GM23338 (cell line): ENCODE data around the gene KPNA5. TPM values are rescaled to one million over a fixed set of nuclear protein-coding genes. Genes with fewer than 3 reads are reported as not detected.

Experiments used
- ATAC-seq: fragments of 200-7000 bp; cut with Tn5 transposase; 3 replicates; pipeline ENCODE4 v1.9.1; 2020
- DNase-seq: peaks from one replicate; pipeline ENCODE4 v3.0.0-alpha.2; 2015; ENCODE audit warnings: low spot score
- H2AFZ ChIP-seq: fragments of 200-600 bp; sonication (generic); 2 replicates; pipeline ENCODE4 v1.8.0; 2016; ENCODE audit warnings: antibody characterized with exemption, mild to moderate bottlenecking, moderate library complexity
- H3F3A ChIP-seq: fragments of 200-600 bp; sonication (generic); replicated peaks from 2 replicates; pipeline ENCODE4 v1.8.0; 2017; ENCODE audit warnings: antibody characterized with exemption, mixed run types, low read depth
- H3K27ac ChIP-seq: fragments of 200-600 bp; sonication (generic); 2 replicates; pipeline ENCODE4 v1.6.1; 2016; ENCODE audit warnings: low read depth
- H3K27me3 ChIP-seq: fragments of 200-600 bp; sonication (generic); 2 replicates; pipeline ENCODE4 v1.8.0; 2016; ENCODE audit warnings: mild to moderate bottlenecking, mixed run types, moderate library complexity; ENCODE audit not compliant: insufficient read depth
- H3K36me3 ChIP-seq: fragments of 200-600 bp; sonication (generic); 2 replicates; pipeline ENCODE4 v1.8.0; 2016; ENCODE audit warnings: mild to moderate bottlenecking; ENCODE audit not compliant: insufficient read depth
- H3K4me1 ChIP-seq: fragments of 200-600 bp; sonication (generic); 2 replicates; pipeline ENCODE4 v1.8.0; 2016; ENCODE audit warnings: mild to moderate bottlenecking, moderate library complexity; ENCODE audit not compliant: insufficient read depth
- H3K4me2 ChIP-seq: fragments of 200-600 bp; sonication (generic); 2 replicates; pipeline ENCODE4 v1.7.1; 2017; ENCODE audit warnings: mixed run types
- H3K4me3 ChIP-seq: fragments of 200-600 bp; sonication (generic); 2 replicates; pipeline ENCODE4 v1.6.1; 2016; ENCODE audit warnings: mixed run types
- H3K79me2 ChIP-seq: fragments of 200-600 bp; sonication (generic); replicated peaks from 2 replicates; pipeline ENCODE4 v1.8.0; 2017; ENCODE audit warnings: mild to moderate bottlenecking; ENCODE audit not compliant: insufficient read depth
- H3K9me2 ChIP-seq: fragments of 200-600 bp; sonication (generic); 2 replicates; pipeline ENCODE4 v1.8.0; 2017; ENCODE audit not compliant: insufficient read depth
- H4K20me1 ChIP-seq: fragments of 200-600 bp; sonication (generic); replicated peaks from 2 replicates; pipeline ENCODE4 v1.8.0; 2017; ENCODE audit warnings: mild to moderate bottlenecking; ENCODE audit not compliant: insufficient read depth
- H3K27ac Mint-ChIP-seq: 2 replicates; pipeline ENCODE4 v1.8.0; 2020; ENCODE audit warnings: inconsistent platforms, mild to moderate bottlenecking, moderate library complexity, mixed read lengths
- H3K27me3 Mint-ChIP-seq: 3 replicates; pipeline ENCODE4 v1.8.0; 2022; ENCODE audit warnings: low read depth, mild to moderate bottlenecking, moderate library complexity, mixed read lengths, inconsistent platforms; ENCODE audit not compliant: insufficient read depth, poor library complexity
- H3K36me3 Mint-ChIP-seq: 3 replicates; pipeline ENCODE4 v1.8.0; 2021; ENCODE audit warnings: low read depth, mild to moderate bottlenecking, inconsistent platforms, moderate library complexity, mixed read lengths
- H3K4me1 Mint-ChIP-seq: 3 replicates; pipeline ENCODE4 v1.8.0; 2020; ENCODE audit warnings: mild to moderate bottlenecking, inconsistent platforms, mixed read lengths
- H3K4me3 Mint-ChIP-seq: 3 replicates; pipeline ENCODE4 v1.8.0; 2021; ENCODE audit warnings: moderate library complexity, mild to moderate bottlenecking, inconsistent platforms, mixed read lengths
- H3K9me3 Mint-ChIP-seq: 3 replicates; pipeline ENCODE4 v1.8.0; 2020; ENCODE audit warnings: moderate library complexity, mild to moderate bottlenecking, inconsistent platforms, mixed read lengths
- CREB1 ChIP-seq: fragments of 250-450 bp; sonication (Bioruptor Pico); IDR thresholded peaks from 2 replicates; pipeline ENCODE4 v1.5.0; 2020; ENCODE audit warnings: low read depth, mild to moderate bottlenecking, moderate library complexity
- CTCF ChIP-seq, 2 experiments: fragments of 200-600 bp in 1 of 2; sonication (generic) in 1 of 2; conservative IDR thresholded peaks; 2 replicates each; pipeline versions ENCODE4 v1.5.1 to v1.6.1; 2016 to 2017; ENCODE audit warnings: antibody characterized with exemption in 2 of 2, low read depth in 2 of 2, mild to moderate bottlenecking in 2 of 2, moderate library complexity in 1 of 2
- ETS1 ChIP-seq: IDR thresholded peaks from 2 replicates; pipeline ENCODE4 v1.6.1; 2016; ENCODE audit warnings: antibody characterized with exemption
- EZH2 ChIP-seq: fragments of 200-600 bp; sonication (generic); IDR thresholded peaks from one replicate; pipeline ENCODE4 v1.8.0; 2017; ENCODE audit warnings: antibody characterized with exemption, mild to moderate bottlenecking, low read depth; ENCODE audit not compliant: unreplicated experiment
- EZH2phosphoT487 ChIP-seq: fragments of 200-600 bp; sonication (generic); IDR thresholded peaks from one replicate; pipeline ENCODE4 v1.8.1; 2018; ENCODE audit warnings: antibody characterized with exemption; ENCODE audit not compliant: unreplicated experiment
- JUNB ChIP-seq: IDR thresholded peaks from one replicate; pipeline ENCODE4 v1.6.1; 2016; ENCODE audit warnings: antibody characterized with exemption; ENCODE audit not compliant: unreplicated experiment
- POLR2AphosphoS5 ChIP-seq: IDR thresholded peaks from 2 replicates; pipeline ENCODE4 v1.6.1; 2016; ENCODE audit warnings: antibody characterized with exemption, low read depth
- REST ChIP-seq: IDR thresholded peaks from one replicate; pipeline ENCODE4 v1.6.1; 2018; ENCODE audit warnings: antibody characterized with exemption; ENCODE audit not compliant: unreplicated experiment
- STAT1 ChIP-seq: IDR thresholded peaks from one replicate; pipeline ENCODE4 v1.6.1; 2016; ENCODE audit warnings: antibody characterized with exemption; ENCODE audit not compliant: unreplicated experiment
- ZNF114 ChIP-seq: fragments of 250-450 bp; sonication (Bioruptor Pico); IDR thresholded peaks from 2 replicates; pipeline ENCODE4 v1.5.0; 2020; ENCODE audit warnings: mild to moderate bottlenecking, moderate library complexity
- ZNF331 ChIP-seq: fragments of 250-450 bp; sonication (Bioruptor Pico); IDR thresholded peaks from 2 replicates; pipeline ENCODE4 v1.5.0; 2020; ENCODE audit warnings: low read depth, mild to moderate bottlenecking, moderate library complexity
- polyA plus RNA-seq: library from polyadenylated mRNA; unstranded; fragments of >200 nt; fragmentation: Nextera tagmentation; extraction: Ambion mirVana; gene quantifications from 2 replicates; pipeline ENCODE4 v1.2.1, GENCODE V29; 2016
- total RNA-seq: library from RNA; depleted of rRNA; stranded (reverse); fragments of >200 nt; shearing (Covaris generic); gene quantifications from 2 replicates; pipeline ENCODE4 v1.2.3, GENCODE V29; 2014

KPNA5 gene
- total and polyA plus RNA-seq, 2 experiments from 2014 or later: 6.9 to 16.3 TPM

- no peak overlapping the region for H3K4me2 ChIP-seq
- no peaks in the 10 kb centered on the region for H3F3A ChIP-seq
- no peaks in the 10 kb centered on the region for H3K27me3 ChIP-seq
- no peak overlapping the region for H2AFZ ChIP-seq
- H3K36me3 Mint-ChIP-seq: peaks cover 20% of the 10 kb centered on the region; the same call in 2 of the 3 replicates
- no peaks in the 10 kb centered on the region for H3K27me3 Mint-ChIP-seq
- no peak for DNase-seq
- H3K79me2 ChIP-seq: no peaks in the 10 kb centered on the region
- peaks cover 3% of the 10 kb centered on the region; the same call in 1 of the 2 replicates for H3K36me3 ChIP-seq
- H3K9me3 Mint-ChIP-seq: no peaks in the 10 kb centered on the region
- TF ChIP-seq CREB1 (CRISPR knock-in tag) (no peak), EZH2 (no peak), CTCF (conservative IDR thresholded peaks at IDR 0.05; ENCODE audit: low read depth in 2 of 2) (no peak), ZNF331 (CRISPR knock-in tag) (no peak), ZNF114 (CRISPR knock-in tag) (no peak), JUNB (no peak)
- H3K4me1 ChIP-seq: no peaks in the 10 kb centered on the region
- H3K4me1 Mint-ChIP-seq: no peaks in the 10 kb centered on the region
- no peaks in the 10 kb centered on the region for H4K20me1 ChIP-seq
- no peak overlapping the region for H3K4me3 Mint-ChIP-seq
- no peak overlapping the region for H3K4me3 ChIP-seq
- H3K27ac ChIP-seq: no peak overlapping the region
- no peaks in the 10 kb centered on the region for H3K9me2 ChIP-seq
- no peak overlapping the region for H3K27ac Mint-ChIP-seq
- ATAC-seq: no peak
These were observed 31.9 kb upstream of the KPNA5 start for GRCh38 chr6:116649129-116649528.

- Mint-ChIP-seq H3K9me3 (no peaks in the 10 kb centered on the region), H3K27me3 (no peaks in the 10 kb centered on the region), H3K4me1 (no peaks in the 10 kb centered on the region), H3K4me3 (no peak overlapping the region), H3K36me3 (peaks cover 6% of the 10 kb centered on the region; the same call in 2 of the 3 replicates), H3K27ac (no peak overlapping the region)
- H3K36me3 ChIP-seq: peaks cover 3% of the 10 kb centered on the region; the same call in 1 of the 2 replicates
- H3K79me2 ChIP-seq: no peaks in the 10 kb centered on the region
- DNase-seq (no peak), ATAC-seq (no peak)
- no peaks in the 10 kb centered on the region for H3K4me1 ChIP-seq
- no peak overlapping the region for H3K4me3 ChIP-seq
- no peak overlapping the region for H3K4me2 ChIP-seq
- no peak overlapping the region for H3K27ac ChIP-seq
- no peaks in the 10 kb centered on the region for H3K27me3 ChIP-seq
- H2AFZ ChIP-seq: no peak overlapping the region
- H4K20me1 ChIP-seq: no peaks in the 10 kb centered on the region
- no peaks in the 10 kb centered on the region for H3F3A ChIP-seq
- H3K9me2 ChIP-seq: no peaks in the 10 kb centered on the region
- TF ChIP-seq ZNF331 (CRISPR knock-in tag) (no peak), ETS1 (no peak), CTCF (conservative IDR thresholded peaks at IDR 0.05; ENCODE audit: low read depth in 2 of 2) (no peak), EZH2phosphoT487 (no peak), POLR2AphosphoS5 (no peak), CREB1 (CRISPR knock-in tag) (no peak), STAT1 (no peak), EZH2 (no peak), REST (no peak), JUNB (no peak)
These were observed 29.1 kb upstream of the KPNA5 start for GRCh38 chr6:116651916-116652315.
